HepG2 (cell line): ENCODE data around the gene EIF5. TPM values are rescaled to one million over a fixed set of nuclear protein-coding genes. Genes with fewer than 3 reads are reported as not detected.

Experiments used
- ATAC-seq: fragments of 200-7000 bp; cut with Tn5 transposase; 3 replicates; pipeline ENCODE4 v1.9.1; 2020; ENCODE audit warnings: mild to moderate bottlenecking, moderate library complexity
- Bru-seq: library from RNA; stranded (reverse); fragments of 400-500 nt; gene quantifications from one replicate; lab custom pipeline; 2021; lab: Mats Ljungman, UMichigan
- BruChase-seq, 2 experiments: library from RNA; stranded (reverse); fragments of 400-500 nt; gene quantifications; one replicate each; lab custom pipeline; 2021; lab: Mats Ljungman, UMichigan
- BruUV-seq: library from RNA; stranded (reverse); fragments of 400-500 nt; replicated peaks from 2 replicates; lab custom pipeline; 2021; lab: Mats Ljungman, UMichigan
- CTCF ChIA-PET: fragments of 300-600 bp; formaldehyde crosslinking; extraction: SDS; loops from one replicate; lab custom pipeline; 2021; ENCODE audit warnings: low total read pairs, inconsistent platforms, low intra/inter-chr PET ratio; lab: Yijun Ruan, JAX
- POLR2A ChIA-PET: fragments of 350-600 bp; sonication (Branson Sonifier 250); formaldehyde crosslinking; loops from one replicate; lab custom pipeline; 2020; ENCODE audit warnings: antibody characterized with exemption, inconsistent platforms; lab: Yijun Ruan, JAX
- DNase-seq: peaks from one replicate; pipeline ENCODE4 v3.0.0-alpha.2; 2015; ENCODE audit warnings: low spot score
- FAIRE-seq: peaks from 3 replicates; lab custom pipeline; 2011; peaks lifted over from hg19 to GRCh38; lab: Jason Lieb, UNC
- H2AFZ ChIP-seq: one replicate; pipeline ENCODE4 v1.6.1; 2011; ENCODE audit warnings: low read length, inconsistent platforms
- H3K27ac ChIP-seq: fragments of 300-600 bp; 3 replicates; pipeline ENCODE4 v1.8.0; 2011; ENCODE audit warnings: mixed run types, mild to moderate bottlenecking, mixed read lengths, low read length, inconsistent platforms; ENCODE audit not compliant: insufficient read depth; ENCODE audit errors: extremely low read length
- H3K27me3 ChIP-seq, 2 experiments: fragments of 200-600 bp in 1 of 2; 2 replicates in 1 of 2; 3 replicates in 1 of 2; pipeline versions ENCODE4 v1.6.0 to v1.8.0; 2011; ENCODE audit warnings: low read length in 2 of 2, mild to moderate bottlenecking in 2 of 2, moderate library complexity in 2 of 2, inconsistent platforms in 1 of 2; ENCODE audit not compliant: insufficient read depth in 2 of 2, control insufficient read depth in 1 of 2
- H3K36me3 ChIP-seq, 2 experiments: fragments of 200-600 bp in 1 of 2; replicated peaks in 1 of 2; 2 replicates in 1 of 2; 3 replicates in 1 of 2; pipeline versions ENCODE4 v1.5.1 to v1.8.0; 2011; ENCODE audit warnings: low read length in 2 of 2, inconsistent platforms in 1 of 2; ENCODE audit not compliant: insufficient read depth in 2 of 2, control insufficient read depth in 1 of 2
- H3K4me1 ChIP-seq: 2 replicates; pipeline ENCODE4 v1.5.1; 2012; ENCODE audit warnings: low read length, inconsistent platforms; ENCODE audit not compliant: insufficient read depth
- H3K4me2 ChIP-seq: 2 replicates; pipeline ENCODE4 v1.6.0; 2011; ENCODE audit warnings: low read depth, low read length, inconsistent platforms
- H3K4me3 ChIP-seq, 3 experiments: fragments of 200-600 bp in 1 of 3; sonication (generic), shearing (Covaris generic) in 1 of 3; replicated peaks in 1 of 3; 2 replicates each; pipeline ENCODE4 v1.5.1; 2011 to 2016; ENCODE audit warnings: low read length in 3 of 3, inconsistent platforms in 2 of 3, low read depth in 2 of 3, mild to moderate bottlenecking in 2 of 3, control low read depth in 1 of 3, mixed read lengths in 1 of 3; ENCODE audit not compliant: insufficient read depth in 1 of 3
- H3K79me2 ChIP-seq: one replicate; pipeline ENCODE4 v1.6.1; 2011; ENCODE audit warnings: low read length, inconsistent platforms; ENCODE audit not compliant: insufficient read depth
- H3K9ac ChIP-seq: 2 replicates; pipeline ENCODE4 v1.6.0; 2011; ENCODE audit warnings: mild to moderate bottlenecking, low read depth, low read length, inconsistent platforms; ENCODE audit not compliant: insufficient read depth
- H3K9me3 ChIP-seq: 2 replicates; pipeline ENCODE4 v1.5.1; 2012; ENCODE audit warnings: mild to moderate bottlenecking, low read length
- H4K20me1 ChIP-seq: 2 replicates; pipeline ENCODE4 v1.6.0; 2011; ENCODE audit warnings: inconsistent platforms, mild to moderate bottlenecking, low read length, moderate library complexity; ENCODE audit not compliant: insufficient read depth
- SMC3 ChIP-seq: IDR thresholded peaks from 2 replicates; pipeline ENCODE4 v1.6.1; 2011; ENCODE audit warnings: low read length, improper control_type of control experiment
- TEAD3 ChIP-seq: optimal IDR thresholded peaks from 2 replicates; pipeline ENCODE3; 2016; ENCODE audit warnings: borderline replicate concordance
- THAP11 ChIP-seq: IDR thresholded peaks from 2 replicates; pipeline ENCODE4 v1.6.1; 2016; ENCODE audit warnings: missing biosample characterization, missing genetic modification reagents
- TP53 ChIP-seq: sonication (generic); formaldehyde crosslinking; conservative IDR thresholded peaks from 2 replicates; pipeline ENCODE4 v1.4.0; 2020; ENCODE audit warnings: missing genetic modification reagents
- ZNF333 ChIP-seq: sonication (generic); formaldehyde crosslinking; IDR thresholded peaks from 2 replicates; pipeline ENCODE4 v1.4.0; 2020; ENCODE audit warnings: mild to moderate bottlenecking, missing genetic modification reagents, borderline replicate concordance
- whole genome bisulfite sequencing: methylation state at CpG from one replicate; pipeline ENCODE4 v1.1.6; 2017; ENCODE audit warnings: low lambda C conversion rate; 5-methylcytosine and 5-hydroxymethylcytosine counted together
- in situ Hi-C: cut with HindIII; loops from 2 replicates; pipeline ENCODE4 v1.10.0; 2017; ENCODE audit warnings: low pct_unique_long_range_greater_than_20kb; ENCODE audit not compliant: extremely low pct_ligation_motif_present
- intact Hi-C: fragments of 100-400 bp; cut with micrococcal nuclease; formaldehyde crosslinking; loops from one replicate; pipeline ENCODE4 v1.10.0; 2022; ENCODE audit not compliant: unreplicated experiment
- long read RNA-seq, 2 experiments: library from RNA in 1 of 2; library from polyadenylated mRNA in 1 of 2; stranded (forward) in 1 of 2; unstranded in 1 of 2; transcript quantifications; one replicate each; pipeline ENCODE4 v2.0.0, GENCODE V29; 2019 to 2022
- polyA minus RNA-seq, 3 experiments: library from RNA; depleted of rRNA, polyadenylated mRNA; stranded (reverse); fragments of >200 nt; gene quantifications; 2 replicates each; pipeline ENCODE4 v1.2.3, GENCODE V29; 2011; ENCODE audit warnings: low replicate concordance in 1 of 3
- polyA plus RNA-seq, 8 experiments: library from polyadenylated mRNA; depleted of rRNA in 3 of 8; stranded (reverse) in 7 of 8; unstranded in 1 of 8; fragments of >200 nt; fragmentation: Illumina TruSeq in 4 of 8; extraction: Trizol in 4 of 8; gene quantifications; 2 replicates each; pipeline versions ENCODE4 v1.2.1 to v1.2.3, GENCODE V29; 2011 to 2016; ENCODE audit warnings: low read depth in 4 of 8, missing spikeins in 1 of 8, mixed read lengths in 1 of 8; ENCODE audit not compliant: insufficient read depth in 1 of 8
- total RNA-seq, 5 experiments: library from RNA; depleted of rRNA; stranded (reverse); fragments of >200 nt; fragmentation: Illumina TruSeq; extraction: Trizol; gene quantifications; 2 replicates each; pipeline ENCODE4 v1.2.3, GENCODE V29; 2016; ENCODE audit warnings: low read depth in 1 of 5
- TF ChIP-seq, protein P1 (sequence below): sonication (generic); formaldehyde crosslinking; IDR thresholded peaks from 2 replicates; pipeline ENCODE4 v1.9.0; 2021; ENCODE audit warnings: missing genetic modification reagents, borderline replicate concordance
- TF ChIP-seq, protein P2 (sequence below): sonication (generic); formaldehyde crosslinking; IDR thresholded peaks from 2 replicates; pipeline ENCODE4; 2020; ENCODE audit warnings: missing genetic modification reagents, mild to moderate bottlenecking, borderline replicate concordance

The EIF5 gene
- total RNA-seq (2016; rRNA removed; fragmentation: Illumina TruSeq; extraction: Trizol) = 281 and 333 TPM in 2 replicates
- 57.6 and 59.2 TPM in 2 replicates for total RNA-seq (2016; cell fraction: cytosol; rRNA removed; fragmentation: Illumina TruSeq; extraction: Trizol; ENCODE audit: low read depth)
- 289 and 316 TPM in 2 replicates for total RNA-seq (2016; cell fraction: insoluble cytoplasmic fraction; rRNA removed; fragmentation: Illumina TruSeq; extraction: Trizol)
- total RNA-seq (2016; cell fraction: membrane; rRNA removed; fragmentation: Illumina TruSeq; extraction: Trizol) = 131 and 147 TPM in 2 replicates
- total RNA-seq (2016; cell fraction: nucleus; rRNA removed; fragmentation: Illumina TruSeq; extraction: Trizol) = 180 TPM in 2 replicates
- 147 and 189 TPM in 2 replicates for polyA plus RNA-seq (2011; rRNA removed)
- polyA plus RNA-seq (2011; cell fraction: cytosol; rRNA removed) = 98.3 and 109 TPM in 2 replicates
- polyA plus RNA-seq (2011; cell fraction: nucleus; rRNA removed) = 192 and 267 TPM in 2 replicates
- 226 and 227 TPM in 2 replicates for polyA plus RNA-seq (2012)
- 34.1 and 47.0 TPM in 2 replicates for polyA plus RNA-seq (2016; cell fraction: cytosol; fragmentation: Illumina TruSeq; extraction: Trizol; ENCODE audit: low read depth)
- polyA plus RNA-seq (2016; cell fraction: insoluble cytoplasmic fraction; fragmentation: Illumina TruSeq; extraction: Trizol; ENCODE audit: low read depth) = 286 and 291 TPM in 2 replicates
- 74.1 and 96.9 TPM in 2 replicates for polyA plus RNA-seq (2016; cell fraction: membrane; fragmentation: Illumina TruSeq; extraction: Trizol; ENCODE audit: low read depth)
- 188 and 207 TPM in 2 replicates for polyA plus RNA-seq (2016; cell fraction: nucleus; fragmentation: Illumina TruSeq; extraction: Trizol; ENCODE audit: insufficient read depth, low read depth)
- 81.5 and 123 TPM in 2 replicates for polyA minus RNA-seq (2011; rRNA and poly(A)+ RNA removed; ENCODE audit: low replicate concordance)
- polyA minus RNA-seq (2011; cell fraction: cytosol; rRNA and poly(A)+ RNA removed) = 55.8 and 65.8 TPM in 2 replicates
- polyA minus RNA-seq (2011; cell fraction: nucleus; rRNA and poly(A)+ RNA removed) = 331 and 439 TPM in 2 replicates
- Bru-seq, nascent RNA = percentile 99 among the genes with signal in this experiment
- BruChase-seq, experiment 1, labeled RNA remaining after a 6-hour chase = percentile 100 among the genes with signal in this experiment
- BruChase-seq, experiment 2, labeled RNA remaining after a 2-hour chase = percentile 100 among the genes with signal in this experiment
- long read RNA-seq, experiment 1, full-length matches to known transcripts = 86 of 321 reads
- long read RNA-seq, experiment 1, partial matches to known transcripts = 218 of 321 reads
- long read RNA-seq, experiment 1, other reads (novel, unspliced or antisense) = 17 of 321 reads
- long read RNA-seq, experiment 2, full-length matches to known transcripts = 16 of 180 reads
- long read RNA-seq, experiment 2, partial matches to known transcripts = 70 of 180 reads
- long read RNA-seq, experiment 2, other reads (novel, unspliced or antisense) = 94 of 180 reads

DNA sequence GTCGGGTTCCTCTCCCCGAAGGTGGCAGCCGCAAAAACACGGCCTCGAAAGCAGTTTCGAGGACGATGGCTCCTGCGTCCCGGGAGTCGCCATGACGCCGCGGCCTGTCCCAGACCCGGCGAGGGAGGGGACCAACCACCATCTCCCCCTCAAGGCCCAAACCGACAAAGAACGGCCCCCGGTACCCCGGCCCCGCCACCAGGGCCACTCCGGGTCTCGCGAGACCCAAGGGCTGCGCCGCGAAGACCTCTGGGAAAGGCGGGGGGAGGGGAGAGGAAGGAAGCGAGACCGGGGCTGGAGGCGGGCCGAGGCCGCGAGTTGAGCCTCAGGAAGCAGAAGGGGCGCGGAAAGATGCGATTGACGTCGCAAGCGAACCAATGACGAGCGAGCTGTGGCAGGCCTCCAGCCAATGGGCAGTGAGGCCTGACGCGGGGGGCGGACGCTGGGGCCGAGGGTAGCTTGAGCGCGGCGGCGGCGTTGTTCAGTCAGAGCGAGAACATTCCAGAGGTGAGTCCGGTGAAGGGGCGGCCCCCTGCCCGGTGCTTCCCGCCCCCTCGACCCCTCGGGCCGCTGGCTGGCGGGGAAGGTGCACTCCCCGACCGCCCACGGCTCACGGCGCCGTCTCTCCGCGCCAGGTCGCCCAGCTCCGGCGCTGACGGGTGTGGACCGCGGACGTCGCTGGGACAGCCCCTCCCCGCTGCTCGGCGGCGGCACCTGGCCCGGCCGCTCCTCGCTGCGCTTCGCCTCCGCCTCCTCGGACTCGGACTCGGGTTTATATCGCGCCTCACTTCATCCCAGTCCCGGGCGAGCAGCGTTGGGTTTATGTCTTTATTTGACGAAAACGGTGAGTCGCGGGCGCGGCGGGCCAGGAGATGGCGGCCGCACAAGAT, at the start of gene EIF5:
Gene EIF5 (plus strand): TSS at position 484 of the 890 bp plus-strand sequence. CDS start 1,624 bp downstream, outside the sequence.
- DNase-seq (peak; percentile 94), ATAC-seq (peak; percentile 92), FAIRE-seq (no peak)
- H3K9ac ChIP-seq = peak within 1 kb of the TSS; percentile 100
- H3K27ac ChIP-seq = peak within 1 kb of the TSS; percentile 97
- H3K9me3 ChIP-seq = no peaks in the 10 kb centered on the region
- H3K4me1 ChIP-seq = peaks cover 60% of the 10 kb centered on the region
- peak within 1 kb of the TSS; percentile 90 to 98 (median 97) for H3K4me3 ChIP-seq
- no peaks in the 10 kb centered on the region; a peak in 1 of 5 replicates for H3K27me3 ChIP-seq
- peaks cover 29% of the 10 kb centered on the region for H3K79me2 ChIP-seq
- no TSS peak for BruUV-seq
- ChIA-PET POLR2A (interaction anchor here (0.6 to 5.0 kb wide), 32 partner anchors 10 to 260 kb away, joined by 3 to 87 read pairs (median 5); partner anchors contain the start of genes EXOC3L4 and MARK3), CTCF (no interaction called here)
- WGBS = 0% methylated on average over 10 of the region's 103 CpGs
- no peak within 1 kb of the TSS for H2AFZ ChIP-seq
- H3K4me2 ChIP-seq = peak within 1 kb of the TSS; percentile 97
- intact Hi-C loops (no loop called here), in situ Hi-C loops (no loop called here)
- peaks cover 21 to 40% of the 10 kb centered on the region in 2 experiments for H3K36me3 ChIP-seq
- peaks cover 35% of the 10 kb centered on the region for H4K20me1 ChIP-seq
- TF ChIP-seq TP53 = peak; percentile 49; the same call in 1 of the 2 replicates
- no peak; the same call in 1 of the 2 replicates for TF ChIP-seq ZNF333 (CRISPR knock-in tag)
- TF ChIP-seq, protein P1, sequence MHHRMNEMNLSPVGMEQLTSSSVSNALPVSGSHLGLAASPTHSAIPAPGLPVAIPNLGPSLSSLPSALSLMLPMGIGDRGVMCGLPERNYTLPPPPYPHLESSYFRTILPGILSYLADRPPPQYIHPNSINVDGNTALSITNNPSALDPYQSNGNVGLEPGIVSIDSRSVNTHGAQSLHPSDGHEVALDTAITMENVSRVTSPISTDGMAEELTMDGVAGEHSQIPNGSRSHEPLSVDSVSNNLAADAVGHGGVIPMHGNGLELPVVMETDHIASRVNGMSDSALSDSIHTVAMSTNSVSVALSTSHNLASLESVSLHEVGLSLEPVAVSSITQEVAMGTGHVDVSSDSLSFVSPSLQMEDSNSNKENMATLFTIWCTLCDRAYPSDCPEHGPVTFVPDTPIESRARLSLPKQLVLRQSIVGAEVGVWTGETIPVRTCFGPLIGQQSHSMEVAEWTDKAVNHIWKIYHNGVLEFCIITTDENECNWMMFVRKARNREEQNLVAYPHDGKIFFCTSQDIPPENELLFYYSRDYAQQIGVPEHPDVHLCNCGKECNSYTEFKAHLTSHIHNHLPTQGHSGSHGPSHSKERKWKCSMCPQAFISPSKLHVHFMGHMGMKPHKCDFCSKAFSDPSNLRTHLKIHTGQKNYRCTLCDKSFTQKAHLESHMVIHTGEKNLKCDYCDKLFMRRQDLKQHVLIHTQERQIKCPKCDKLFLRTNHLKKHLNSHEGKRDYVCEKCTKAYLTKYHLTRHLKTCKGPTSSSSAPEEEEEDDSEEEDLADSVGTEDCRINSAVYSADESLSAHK (CRISPR knock-in tag) = no peak
- TF ChIP-seq THAP11 (CRISPR knock-in tag) = peak; percentile 92
- TF ChIP-seq SMC3 = no peak
- TF ChIP-seq, protein P2, sequence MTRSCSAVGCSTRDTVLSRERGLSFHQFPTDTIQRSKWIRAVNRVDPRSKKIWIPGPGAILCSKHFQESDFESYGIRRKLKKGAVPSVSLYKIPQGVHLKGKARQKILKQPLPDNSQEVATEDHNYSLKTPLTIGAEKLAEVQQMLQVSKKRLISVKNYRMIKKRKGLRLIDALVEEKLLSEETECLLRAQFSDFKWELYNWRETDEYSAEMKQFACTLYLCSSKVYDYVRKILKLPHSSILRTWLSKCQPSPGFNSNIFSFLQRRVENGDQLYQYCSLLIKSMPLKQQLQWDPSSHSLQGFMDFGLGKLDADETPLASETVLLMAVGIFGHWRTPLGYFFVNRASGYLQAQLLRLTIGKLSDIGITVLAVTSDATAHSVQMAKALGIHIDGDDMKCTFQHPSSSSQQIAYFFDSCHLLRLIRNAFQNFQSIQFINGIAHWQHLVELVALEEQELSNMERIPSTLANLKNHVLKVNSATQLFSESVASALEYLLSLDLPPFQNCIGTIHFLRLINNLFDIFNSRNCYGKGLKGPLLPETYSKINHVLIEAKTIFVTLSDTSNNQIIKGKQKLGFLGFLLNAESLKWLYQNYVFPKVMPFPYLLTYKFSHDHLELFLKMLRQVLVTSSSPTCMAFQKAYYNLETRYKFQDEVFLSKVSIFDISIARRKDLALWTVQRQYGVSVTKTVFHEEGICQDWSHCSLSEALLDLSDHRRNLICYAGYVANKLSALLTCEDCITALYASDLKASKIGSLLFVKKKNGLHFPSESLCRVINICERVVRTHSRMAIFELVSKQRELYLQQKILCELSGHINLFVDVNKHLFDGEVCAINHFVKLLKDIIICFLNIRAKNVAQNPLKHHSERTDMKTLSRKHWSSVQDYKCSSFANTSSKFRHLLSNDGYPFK (CRISPR knock-in tag) = peak; percentile 68; the same call in 1 of the 2 replicates
- TF ChIP-seq TEAD3 (CRISPR knock-in tag) = peak; percentile 50
